HEK293 (cell line): ENCODE data around the gene TEX19.

Source experiments
- ZBTB1 ChIP-seq: fragments of 450-650 bp; formaldehyde crosslinking; IDR thresholded peaks from 2 replicates; pipeline ENCODE4 v1.5.1; 2016; ENCODE audit warnings: missing biosample characterization, missing genetic modification characterization
- ZFHX2 ChIP-seq: fragments of 450-650 bp; formaldehyde crosslinking; conservative IDR thresholded peaks from 2 replicates; pipeline ENCODE4 v1.5.1; 2016; ENCODE audit warnings: missing biosample characterization, missing genetic modification characterization
- ZNF391 ChIP-seq: fragments of 450-650 bp; formaldehyde crosslinking; IDR thresholded peaks from 2 replicates; pipeline ENCODE4 v1.5.1; 2016; ENCODE audit warnings: low read depth, missing biosample characterization, missing genetic modification characterization, borderline replicate concordance
- TF ChIP-seq, protein P1 (sequence below): fragments of 450-650 bp; formaldehyde crosslinking; IDR thresholded peaks from 2 replicates; pipeline ENCODE4 v1.5.1; 2016; ENCODE audit warnings: missing biosample characterization, missing genetic modification characterization, borderline replicate concordance
- TF ChIP-seq, protein P2 (sequence below): fragments of 450-650 bp; formaldehyde crosslinking; IDR thresholded peaks from 2 replicates; pipeline ENCODE4 v1.5.1; 2017; ENCODE audit warnings: missing biosample characterization, missing genetic modification characterization
- TF ChIP-seq, protein P3 (sequence below): fragments of 450-650 bp; formaldehyde crosslinking; IDR thresholded peaks from 2 replicates; pipeline ENCODE4 v1.5.1; 2017; ENCODE audit warnings: missing biosample characterization, missing genetic modification characterization

DNA sequence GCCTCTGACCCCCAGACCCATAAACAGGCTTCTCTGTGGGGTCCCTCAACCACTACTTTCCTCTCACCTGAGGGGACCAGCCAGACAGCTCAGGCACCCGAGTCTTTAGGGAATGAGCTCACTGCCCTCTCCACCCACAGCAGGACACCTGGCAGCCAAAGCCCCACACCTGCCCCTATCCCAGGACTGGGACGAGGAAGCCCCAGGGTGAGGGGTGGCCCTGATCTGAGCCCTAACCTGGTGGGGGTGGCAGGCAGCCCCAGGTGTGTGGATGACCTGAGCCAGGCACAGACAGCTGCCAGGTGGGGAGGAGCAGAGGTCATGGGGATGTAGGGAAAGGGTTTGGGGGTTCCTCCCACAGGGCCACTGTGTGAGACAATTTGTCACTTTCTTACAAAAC lies 1.7 kb upstream of the TEX19 start:
- TF ChIP-seq, protein P1, sequence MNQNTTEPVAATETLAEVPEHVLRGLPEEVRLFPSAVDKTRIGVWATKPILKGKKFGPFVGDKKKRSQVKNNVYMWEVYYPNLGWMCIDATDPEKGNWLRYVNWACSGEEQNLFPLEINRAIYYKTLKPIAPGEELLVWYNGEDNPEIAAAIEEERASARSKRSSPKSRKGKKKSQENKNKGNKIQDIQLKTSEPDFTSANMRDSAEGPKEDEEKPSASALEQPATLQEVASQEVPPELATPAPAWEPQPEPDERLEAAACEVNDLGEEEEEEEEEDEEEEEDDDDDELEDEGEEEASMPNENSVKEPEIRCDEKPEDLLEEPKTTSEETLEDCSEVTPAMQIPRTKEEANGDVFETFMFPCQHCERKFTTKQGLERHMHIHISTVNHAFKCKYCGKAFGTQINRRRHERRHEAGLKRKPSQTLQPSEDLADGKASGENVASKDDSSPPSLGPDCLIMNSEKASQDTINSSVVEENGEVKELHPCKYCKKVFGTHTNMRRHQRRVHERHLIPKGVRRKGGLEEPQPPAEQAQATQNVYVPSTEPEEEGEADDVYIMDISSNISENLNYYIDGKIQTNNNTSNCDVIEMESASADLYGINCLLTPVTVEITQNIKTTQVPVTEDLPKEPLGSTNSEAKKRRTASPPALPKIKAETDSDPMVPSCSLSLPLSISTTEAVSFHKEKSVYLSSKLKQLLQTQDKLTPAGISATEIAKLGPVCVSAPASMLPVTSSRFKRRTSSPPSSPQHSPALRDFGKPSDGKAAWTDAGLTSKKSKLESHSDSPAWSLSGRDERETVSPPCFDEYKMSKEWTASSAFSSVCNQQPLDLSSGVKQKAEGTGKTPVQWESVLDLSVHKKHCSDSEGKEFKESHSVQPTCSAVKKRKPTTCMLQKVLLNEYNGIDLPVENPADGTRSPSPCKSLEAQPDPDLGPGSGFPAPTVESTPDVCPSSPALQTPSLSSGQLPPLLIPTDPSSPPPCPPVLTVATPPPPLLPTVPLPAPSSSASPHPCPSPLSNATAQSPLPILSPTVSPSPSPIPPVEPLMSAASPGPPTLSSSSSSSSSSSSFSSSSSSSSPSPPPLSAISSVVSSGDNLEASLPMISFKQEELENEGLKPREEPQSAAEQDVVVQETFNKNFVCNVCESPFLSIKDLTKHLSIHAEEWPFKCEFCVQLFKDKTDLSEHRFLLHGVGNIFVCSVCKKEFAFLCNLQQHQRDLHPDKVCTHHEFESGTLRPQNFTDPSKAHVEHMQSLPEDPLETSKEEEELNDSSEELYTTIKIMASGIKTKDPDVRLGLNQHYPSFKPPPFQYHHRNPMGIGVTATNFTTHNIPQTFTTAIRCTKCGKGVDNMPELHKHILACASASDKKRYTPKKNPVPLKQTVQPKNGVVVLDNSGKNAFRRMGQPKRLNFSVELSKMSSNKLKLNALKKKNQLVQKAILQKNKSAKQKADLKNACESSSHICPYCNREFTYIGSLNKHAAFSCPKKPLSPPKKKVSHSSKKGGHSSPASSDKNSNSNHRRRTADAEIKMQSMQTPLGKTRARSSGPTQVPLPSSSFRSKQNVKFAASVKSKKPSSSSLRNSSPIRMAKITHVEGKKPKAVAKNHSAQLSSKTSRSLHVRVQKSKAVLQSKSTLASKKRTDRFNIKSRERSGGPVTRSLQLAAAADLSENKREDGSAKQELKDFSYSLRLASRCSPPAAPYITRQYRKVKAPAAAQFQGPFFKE (tag by site-specific recombination), result no peak
- TF ChIP-seq ZBTB1 (tag by site-specific recombination), result no peak
- TF ChIP-seq ZNF391, result no peak
- no peak for TF ChIP-seq ZFHX2 (tag by site-specific recombination)
- TF ChIP-seq, protein P2, sequence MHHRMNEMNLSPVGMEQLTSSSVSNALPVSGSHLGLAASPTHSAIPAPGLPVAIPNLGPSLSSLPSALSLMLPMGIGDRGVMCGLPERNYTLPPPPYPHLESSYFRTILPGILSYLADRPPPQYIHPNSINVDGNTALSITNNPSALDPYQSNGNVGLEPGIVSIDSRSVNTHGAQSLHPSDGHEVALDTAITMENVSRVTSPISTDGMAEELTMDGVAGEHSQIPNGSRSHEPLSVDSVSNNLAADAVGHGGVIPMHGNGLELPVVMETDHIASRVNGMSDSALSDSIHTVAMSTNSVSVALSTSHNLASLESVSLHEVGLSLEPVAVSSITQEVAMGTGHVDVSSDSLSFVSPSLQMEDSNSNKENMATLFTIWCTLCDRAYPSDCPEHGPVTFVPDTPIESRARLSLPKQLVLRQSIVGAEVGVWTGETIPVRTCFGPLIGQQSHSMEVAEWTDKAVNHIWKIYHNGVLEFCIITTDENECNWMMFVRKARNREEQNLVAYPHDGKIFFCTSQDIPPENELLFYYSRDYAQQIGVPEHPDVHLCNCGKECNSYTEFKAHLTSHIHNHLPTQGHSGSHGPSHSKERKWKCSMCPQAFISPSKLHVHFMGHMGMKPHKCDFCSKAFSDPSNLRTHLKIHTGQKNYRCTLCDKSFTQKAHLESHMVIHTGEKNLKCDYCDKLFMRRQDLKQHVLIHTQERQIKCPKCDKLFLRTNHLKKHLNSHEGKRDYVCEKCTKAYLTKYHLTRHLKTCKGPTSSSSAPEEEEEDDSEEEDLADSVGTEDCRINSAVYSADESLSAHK (tag by site-specific recombination), result no peak
- TF ChIP-seq, protein P3, sequence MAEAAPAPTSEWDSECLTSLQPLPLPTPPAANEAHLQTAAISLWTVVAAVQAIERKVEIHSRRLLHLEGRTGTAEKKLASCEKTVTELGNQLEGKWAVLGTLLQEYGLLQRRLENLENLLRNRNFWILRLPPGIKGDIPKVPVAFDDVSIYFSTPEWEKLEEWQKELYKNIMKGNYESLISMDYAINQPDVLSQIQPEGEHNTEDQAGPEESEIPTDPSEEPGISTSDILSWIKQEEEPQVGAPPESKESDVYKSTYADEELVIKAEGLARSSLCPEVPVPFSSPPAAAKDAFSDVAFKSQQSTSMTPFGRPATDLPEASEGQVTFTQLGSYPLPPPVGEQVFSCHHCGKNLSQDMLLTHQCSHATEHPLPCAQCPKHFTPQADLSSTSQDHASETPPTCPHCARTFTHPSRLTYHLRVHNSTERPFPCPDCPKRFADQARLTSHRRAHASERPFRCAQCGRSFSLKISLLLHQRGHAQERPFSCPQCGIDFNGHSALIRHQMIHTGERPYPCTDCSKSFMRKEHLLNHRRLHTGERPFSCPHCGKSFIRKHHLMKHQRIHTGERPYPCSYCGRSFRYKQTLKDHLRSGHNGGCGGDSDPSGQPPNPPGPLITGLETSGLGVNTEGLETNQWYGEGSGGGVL (tag by site-specific recombination), result no peak
